ENCODE measurements around the gene TPTE2. TPM values are rescaled to one million over a fixed set of nuclear protein-coding genes. Genes with fewer than 3 reads are reported as not detected.

The TPTE2 gene
- total and polyA plus RNA-seq, 2 experiments from 2014 or later, result not detected

- H3K9me3 Mint-ChIP-seq, result peaks cover 56% of the 10 kb centered on the region
- TF ChIP-seq STAT1 (IDR thresholded peaks at IDR 0.05; ENCODE audit: unreplicated experiment) (no peak), NANOG (IDR thresholded peaks at IDR 0.05; ENCODE audit: borderline replicate concordance) (no peak), CTCF (conservative IDR thresholded peaks at IDR 0.05; ENCODE audit: low read depth in 2 of 2) (no peak), ZNF331 (CRISPR knock-in tag; IDR thresholded peaks at IDR 0.05; ENCODE audit: low read depth) (no peak), EZH2phosphoT487 (IDR thresholded peaks at IDR 0.05; ENCODE audit: unreplicated experiment) (no peak), CREB1 (CRISPR knock-in tag; IDR thresholded peaks at IDR 0.05; ENCODE audit: low read depth) (no peak), ZNF114 (CRISPR knock-in tag; IDR thresholded peaks at IDR 0.05) (no peak), EZH2 (IDR thresholded peaks at IDR 0.05; ENCODE audit: low read depth, unreplicated experiment) (no peak), POLR2AphosphoS5 (IDR thresholded peaks at IDR 0.05; ENCODE audit: low read depth) (no peak), JUNB (IDR thresholded peaks at IDR 0.05; ENCODE audit: unreplicated experiment) (no peak)
- TF ChIP-seq, protein P1, sequence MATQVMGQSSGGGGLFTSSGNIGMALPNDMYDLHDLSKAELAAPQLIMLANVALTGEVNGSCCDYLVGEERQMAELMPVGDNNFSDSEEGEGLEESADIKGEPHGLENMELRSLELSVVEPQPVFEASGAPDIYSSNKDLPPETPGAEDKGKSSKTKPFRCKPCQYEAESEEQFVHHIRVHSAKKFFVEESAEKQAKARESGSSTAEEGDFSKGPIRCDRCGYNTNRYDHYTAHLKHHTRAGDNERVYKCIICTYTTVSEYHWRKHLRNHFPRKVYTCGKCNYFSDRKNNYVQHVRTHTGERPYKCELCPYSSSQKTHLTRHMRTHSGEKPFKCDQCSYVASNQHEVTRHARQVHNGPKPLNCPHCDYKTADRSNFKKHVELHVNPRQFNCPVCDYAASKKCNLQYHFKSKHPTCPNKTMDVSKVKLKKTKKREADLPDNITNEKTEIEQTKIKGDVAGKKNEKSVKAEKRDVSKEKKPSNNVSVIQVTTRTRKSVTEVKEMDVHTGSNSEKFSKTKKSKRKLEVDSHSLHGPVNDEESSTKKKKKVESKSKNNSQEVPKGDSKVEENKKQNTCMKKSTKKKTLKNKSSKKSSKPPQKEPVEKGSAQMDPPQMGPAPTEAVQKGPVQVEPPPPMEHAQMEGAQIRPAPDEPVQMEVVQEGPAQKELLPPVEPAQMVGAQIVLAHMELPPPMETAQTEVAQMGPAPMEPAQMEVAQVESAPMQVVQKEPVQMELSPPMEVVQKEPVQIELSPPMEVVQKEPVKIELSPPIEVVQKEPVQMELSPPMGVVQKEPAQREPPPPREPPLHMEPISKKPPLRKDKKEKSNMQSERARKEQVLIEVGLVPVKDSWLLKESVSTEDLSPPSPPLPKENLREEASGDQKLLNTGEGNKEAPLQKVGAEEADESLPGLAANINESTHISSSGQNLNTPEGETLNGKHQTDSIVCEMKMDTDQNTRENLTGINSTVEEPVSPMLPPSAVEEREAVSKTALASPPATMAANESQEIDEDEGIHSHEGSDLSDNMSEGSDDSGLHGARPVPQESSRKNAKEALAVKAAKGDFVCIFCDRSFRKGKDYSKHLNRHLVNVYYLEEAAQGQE (IDR thresholded peaks at IDR 0.05; ENCODE audit: unreplicated experiment), result no peak
- TF ChIP-seq, protein P2, sequence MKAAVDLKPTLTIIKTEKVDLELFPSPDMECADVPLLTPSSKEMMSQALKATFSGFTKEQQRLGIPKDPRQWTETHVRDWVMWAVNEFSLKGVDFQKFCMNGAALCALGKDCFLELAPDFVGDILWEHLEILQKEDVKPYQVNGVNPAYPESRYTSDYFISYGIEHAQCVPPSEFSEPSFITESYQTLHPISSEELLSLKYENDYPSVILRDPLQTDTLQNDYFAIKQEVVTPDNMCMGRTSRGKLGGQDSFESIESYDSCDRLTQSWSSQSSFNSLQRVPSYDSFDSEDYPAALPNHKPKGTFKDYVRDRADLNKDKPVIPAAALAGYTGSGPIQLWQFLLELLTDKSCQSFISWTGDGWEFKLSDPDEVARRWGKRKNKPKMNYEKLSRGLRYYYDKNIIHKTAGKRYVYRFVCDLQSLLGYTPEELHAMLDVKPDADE (IDR thresholded peaks at IDR 0.05), result no peak
- TF ChIP-seq, protein P3, sequence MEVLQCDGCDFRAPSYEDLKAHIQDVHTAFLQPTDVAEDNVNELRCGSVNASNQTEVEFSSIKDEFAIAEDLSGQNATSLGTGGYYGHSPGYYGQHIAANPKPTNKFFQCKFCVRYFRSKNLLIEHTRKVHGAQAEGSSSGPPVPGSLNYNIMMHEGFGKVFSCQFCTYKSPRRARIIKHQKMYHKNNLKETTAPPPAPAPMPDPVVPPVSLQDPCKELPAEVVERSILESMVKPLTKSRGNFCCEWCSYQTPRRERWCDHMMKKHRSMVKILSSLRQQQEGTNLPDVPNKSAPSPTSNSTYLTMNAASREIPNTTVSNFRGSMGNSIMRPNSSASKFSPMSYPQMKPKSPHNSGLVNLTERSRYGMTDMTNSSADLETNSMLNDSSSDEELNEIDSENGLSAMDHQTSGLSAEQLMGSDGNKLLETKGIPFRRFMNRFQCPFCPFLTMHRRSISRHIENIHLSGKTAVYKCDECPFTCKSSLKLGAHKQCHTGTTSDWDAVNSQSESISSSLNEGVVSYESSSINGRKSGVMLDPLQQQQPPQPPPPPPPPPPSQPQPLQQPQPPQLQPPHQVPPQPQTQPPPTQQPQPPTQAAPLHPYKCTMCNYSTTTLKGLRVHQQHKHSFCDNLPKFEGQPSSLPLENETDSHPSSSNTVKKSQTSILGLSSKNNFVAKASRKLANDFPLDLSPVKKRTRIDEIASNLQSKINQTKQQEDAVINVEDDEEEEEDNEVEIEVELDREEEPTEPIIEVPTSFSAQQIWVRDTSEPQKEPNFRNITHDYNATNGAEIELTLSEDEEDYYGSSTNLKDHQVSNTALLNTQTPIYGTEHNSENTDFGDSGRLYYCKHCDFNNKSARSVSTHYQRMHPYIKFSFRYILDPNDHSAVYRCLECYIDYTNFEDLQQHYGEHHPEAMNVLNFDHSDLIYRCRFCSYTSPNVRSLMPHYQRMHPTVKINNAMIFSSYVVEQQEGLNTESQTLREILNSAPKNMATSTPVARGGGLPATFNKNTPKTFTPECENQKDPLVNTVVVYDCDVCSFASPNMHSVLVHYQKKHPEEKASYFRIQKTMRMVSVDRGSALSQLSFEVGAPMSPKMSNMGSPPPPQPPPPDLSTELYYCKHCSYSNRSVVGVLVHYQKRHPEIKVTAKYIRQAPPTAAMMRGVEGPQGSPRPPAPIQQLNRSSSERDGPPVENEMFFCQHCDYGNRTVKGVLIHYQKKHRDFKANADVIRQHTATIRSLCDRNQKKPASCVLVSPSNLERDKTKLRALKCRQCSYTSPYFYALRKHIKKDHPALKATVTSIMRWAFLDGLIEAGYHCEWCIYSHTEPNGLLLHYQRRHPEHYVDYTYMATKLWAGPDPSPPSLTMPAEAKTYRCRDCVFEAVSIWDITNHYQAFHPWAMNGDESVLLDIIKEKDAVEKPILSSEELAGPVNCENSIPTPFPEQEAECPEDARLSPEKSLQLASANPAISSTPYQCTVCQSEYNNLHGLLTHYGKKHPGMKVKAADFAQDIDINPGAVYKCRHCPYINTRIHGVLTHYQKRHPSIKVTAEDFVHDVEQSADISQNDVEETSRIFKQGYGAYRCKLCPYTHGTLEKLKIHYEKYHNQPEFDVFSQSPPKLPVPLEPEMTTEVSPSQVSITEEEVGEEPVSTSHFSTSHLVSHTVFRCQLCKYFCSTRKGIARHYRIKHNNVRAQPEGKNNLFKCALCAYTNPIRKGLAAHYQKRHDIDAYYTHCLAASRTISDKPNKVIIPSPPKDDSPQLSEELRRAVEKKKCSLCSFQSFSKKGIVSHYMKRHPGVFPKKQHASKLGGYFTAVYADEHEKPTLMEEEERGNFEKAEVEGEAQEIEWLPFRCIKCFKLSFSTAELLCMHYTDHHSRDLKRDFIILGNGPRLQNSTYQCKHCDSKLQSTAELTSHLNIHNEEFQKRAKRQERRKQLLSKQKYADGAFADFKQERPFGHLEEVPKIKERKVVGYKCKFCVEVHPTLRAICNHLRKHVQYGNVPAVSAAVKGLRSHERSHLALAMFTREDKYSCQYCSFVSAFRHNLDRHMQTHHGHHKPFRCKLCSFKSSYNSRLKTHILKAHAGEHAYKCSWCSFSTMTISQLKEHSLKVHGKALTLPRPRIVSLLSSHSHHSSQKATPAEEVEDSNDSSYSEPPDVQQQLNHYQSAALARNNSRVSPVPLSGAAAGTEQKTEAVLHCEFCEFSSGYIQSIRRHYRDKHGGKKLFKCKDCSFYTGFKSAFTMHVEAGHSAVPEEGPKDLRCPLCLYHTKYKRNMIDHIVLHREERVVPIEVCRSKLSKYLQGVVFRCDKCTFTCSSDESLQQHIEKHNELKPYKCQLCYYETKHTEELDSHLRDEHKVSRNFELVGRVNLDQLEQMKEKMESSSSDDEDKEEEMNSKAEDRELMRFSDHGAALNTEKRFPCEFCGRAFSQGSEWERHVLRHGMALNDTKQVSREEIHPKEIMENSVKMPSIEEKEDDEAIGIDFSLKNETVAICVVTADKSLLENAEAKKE (CRISPR knock-in tag; IDR thresholded peaks at IDR 0.05), result no peak
- H3F3A ChIP-seq (replicated peaks; ENCODE audit: low read depth), result peaks cover 9% of the 10 kb centered on the region; the same call in 1 of the 2 replicates
- H2AFZ ChIP-seq, result no peak overlapping the region
- H3K9me2 ChIP-seq (ENCODE audit: insufficient read depth), result no peaks in the 10 kb centered on the region
- no peak overlapping the region for H3K4me3 Mint-ChIP-seq
- H3K36me3 Mint-ChIP-seq (ENCODE audit: low read depth), result peaks cover 52% of the 10 kb centered on the region
- no peak for DNase-seq (ENCODE audit: low spot score)
- H3K4me1 Mint-ChIP-seq, result no peaks in the 10 kb centered on the region; the same call in 1 of the 3 replicates
- H4K20me1 ChIP-seq (replicated peaks; ENCODE audit: insufficient read depth), result no peaks in the 10 kb centered on the region
- H3K27me3 Mint-ChIP-seq (ENCODE audit: insufficient read depth, low read depth, poor library complexity), result peaks cover 17% of the 10 kb centered on the region
- peaks cover 9% of the 10 kb centered on the region for H3K79me2 ChIP-seq (replicated peaks; ENCODE audit: insufficient read depth)
- no peak overlapping the region for H3K27ac ChIP-seq (ENCODE audit: low read depth)
- H3K4me3 ChIP-seq, result no peak overlapping the region
- H3K27me3 ChIP-seq (ENCODE audit: insufficient read depth), result peaks cover 32% of the 10 kb centered on the region
- peaks cover 7% of the 10 kb centered on the region for H3K36me3 ChIP-seq (ENCODE audit: insufficient read depth)
- H3K4me1 ChIP-seq (ENCODE audit: insufficient read depth), result peaks cover 4% of the 10 kb centered on the region; the same call in 1 of the 2 replicates
- no peak overlapping the region for H3K27ac Mint-ChIP-seq
- no peak for ATAC-seq
- H3K4me2 ChIP-seq, result no peak overlapping the region
Measured at GRCh38 chr13:19605161-19605955, 44.0 kb upstream of the TPTE2 start.
